ENCODE measurements around the gene GTF3C5.
A peak's percentile ranks its signal among the peaks of the same experiment; 100 is the strongest.

DNA sequence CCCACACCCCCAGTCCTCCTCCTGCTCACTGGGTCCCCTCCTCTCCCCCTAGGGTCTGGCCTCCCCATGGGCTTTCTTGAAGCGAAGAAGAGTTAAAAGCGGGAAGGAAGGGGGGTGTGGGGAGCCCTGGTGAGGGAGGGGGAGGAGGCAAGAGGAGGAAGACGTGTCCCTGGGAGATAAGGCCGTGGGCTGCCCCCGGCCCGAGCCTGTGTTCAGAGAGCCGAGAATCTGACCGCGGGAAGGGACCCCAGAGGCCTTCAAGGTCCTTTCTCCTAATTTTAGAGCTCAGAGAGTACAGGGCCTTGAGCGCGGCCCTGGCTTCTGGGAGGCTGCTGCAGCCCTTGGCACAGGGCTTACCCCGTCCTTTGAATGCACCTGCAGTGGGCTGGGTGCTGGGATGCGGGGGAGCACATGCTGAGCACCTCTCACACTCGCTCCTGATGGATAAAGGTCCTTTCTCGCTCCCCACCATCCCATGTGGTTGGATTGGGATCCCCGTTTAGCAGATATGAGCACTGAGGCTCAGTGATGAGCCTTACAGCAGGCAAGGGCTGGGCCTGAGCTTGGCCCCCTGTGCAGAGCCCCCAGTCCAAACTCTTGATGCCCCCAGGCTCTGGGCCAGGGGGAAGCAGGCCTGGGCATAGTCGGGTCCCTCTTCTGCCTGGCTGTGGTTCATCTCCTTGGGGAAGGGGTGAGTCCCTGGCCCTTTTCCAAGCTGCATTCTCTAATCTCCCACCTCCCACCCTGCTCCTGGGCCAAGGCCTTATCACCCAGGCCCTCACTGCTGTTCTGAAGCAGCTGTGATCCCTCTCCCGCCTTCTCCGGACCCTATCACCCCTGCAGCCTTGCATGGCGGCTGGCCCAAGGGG lies 46.4 kb upstream of the GTF3C5 start:
- TF ChIP-seq CHD2 (IDR thresholded peaks at IDR 0.05; ENCODE audit: low read depth, low read length): no peak
- no peak for TF ChIP-seq EZH2 (IDR thresholded peaks at IDR 0.05; ENCODE audit: borderline replicate concordance, low read depth, low read length)
- TF ChIP-seq ZMIZ1 (IDR thresholded peaks at IDR 0.05; ENCODE audit: low read depth in 2 of 2, low read length in 2 of 2): peak in 1 of 2 experiments; percentile 77; a peak in 2 of 4 replicates
- TF ChIP-seq ZNF77 (CRISPR knock-in tag; IDR thresholded peaks at IDR 0.05): 0 out of 2 replicates have a peak, but pooled peaks have one; percentile 15
- no peak for TF ChIP-seq CBFA2T2 (conservative IDR thresholded peaks at IDR 0.05)
- TF ChIP-seq FOS (IDR thresholded peaks at IDR 0.05; ENCODE audit: extremely low read depth, insufficient read length): no peak
- TF ChIP-seq ZNF24 (IDR thresholded peaks at IDR 0.05): no peak
- no peak for TF ChIP-seq CAMTA2 (CRISPR knock-in tag; conservative IDR thresholded peaks at IDR 0.05)
- TF ChIP-seq, protein P1, sequence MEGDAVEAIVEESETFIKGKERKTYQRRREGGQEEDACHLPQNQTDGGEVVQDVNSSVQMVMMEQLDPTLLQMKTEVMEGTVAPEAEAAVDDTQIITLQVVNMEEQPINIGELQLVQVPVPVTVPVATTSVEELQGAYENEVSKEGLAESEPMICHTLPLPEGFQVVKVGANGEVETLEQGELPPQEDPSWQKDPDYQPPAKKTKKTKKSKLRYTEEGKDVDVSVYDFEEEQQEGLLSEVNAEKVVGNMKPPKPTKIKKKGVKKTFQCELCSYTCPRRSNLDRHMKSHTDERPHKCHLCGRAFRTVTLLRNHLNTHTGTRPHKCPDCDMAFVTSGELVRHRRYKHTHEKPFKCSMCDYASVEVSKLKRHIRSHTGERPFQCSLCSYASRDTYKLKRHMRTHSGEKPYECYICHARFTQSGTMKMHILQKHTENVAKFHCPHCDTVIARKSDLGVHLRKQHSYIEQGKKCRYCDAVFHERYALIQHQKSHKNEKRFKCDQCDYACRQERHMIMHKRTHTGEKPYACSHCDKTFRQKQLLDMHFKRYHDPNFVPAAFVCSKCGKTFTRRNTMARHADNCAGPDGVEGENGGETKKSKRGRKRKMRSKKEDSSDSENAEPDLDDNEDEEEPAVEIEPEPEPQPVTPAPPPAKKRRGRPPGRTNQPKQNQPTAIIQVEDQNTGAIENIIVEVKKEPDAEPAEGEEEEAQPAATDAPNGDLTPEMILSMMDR (IDR thresholded peaks at IDR 0.05 in 2 of 3, conservative IDR thresholded peaks at IDR 0.05 in 1 of 3; ENCODE audit: insufficient read depth in 2 of 3, low read depth in 1 of 3, low read length in 3 of 3): no peak
